Measurements from ENCODE around the gene TMEM72. TPM values are rescaled to one million over a fixed set of nuclear protein-coding genes. Genes with fewer than 3 reads are reported as not detected.

The TMEM72 gene
- total and polyA plus RNA-seq, 2 of the 13 experiments (the other 11 are each of a cell fraction or from before 2014, with no cell fraction given) = 0.04 TPM; not detected in 1

DNA sequence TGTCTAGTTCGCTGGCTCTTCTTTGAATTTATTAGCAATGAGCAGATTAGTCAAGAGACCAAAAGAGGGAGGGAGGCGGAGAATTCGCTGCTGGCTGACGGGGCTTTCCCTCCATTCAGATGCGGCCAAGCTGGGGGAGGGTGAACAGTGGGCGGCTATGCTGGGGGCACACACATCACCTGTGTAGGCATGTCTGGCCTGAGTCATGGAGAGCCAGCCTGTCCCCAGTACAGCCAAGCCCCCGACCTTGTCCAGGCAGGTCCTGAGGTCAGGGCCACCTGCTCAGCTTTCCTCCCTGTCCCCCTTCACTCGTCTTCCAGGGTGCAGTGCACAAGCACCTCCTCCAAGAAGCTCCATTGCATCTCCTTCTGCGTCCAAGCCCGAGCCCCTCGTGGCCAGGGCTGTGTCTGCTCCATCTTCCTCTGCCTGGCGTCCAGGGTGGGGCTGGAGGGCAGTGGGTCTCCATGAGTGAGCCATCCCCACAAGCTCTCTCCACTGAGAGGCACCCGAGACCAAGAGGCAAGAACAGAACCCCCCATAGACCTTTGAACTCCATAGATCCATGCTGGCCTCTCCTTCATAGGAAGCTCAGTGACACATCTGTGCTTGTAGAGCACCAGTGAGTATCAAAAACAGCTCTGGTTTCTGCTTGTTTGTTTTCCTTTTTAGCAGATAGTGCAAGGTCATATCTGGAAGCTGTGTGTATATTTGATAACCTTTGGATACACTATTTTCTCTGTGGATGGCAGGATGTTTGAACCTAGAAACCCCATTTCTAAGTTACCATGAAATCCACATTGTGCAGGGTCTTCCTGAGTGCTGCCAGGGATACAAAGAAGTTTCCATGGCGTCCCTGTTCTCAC lies 69.4 kb downstream of the TMEM72 start (continued):
- TF ChIP-seq, protein P1, sequence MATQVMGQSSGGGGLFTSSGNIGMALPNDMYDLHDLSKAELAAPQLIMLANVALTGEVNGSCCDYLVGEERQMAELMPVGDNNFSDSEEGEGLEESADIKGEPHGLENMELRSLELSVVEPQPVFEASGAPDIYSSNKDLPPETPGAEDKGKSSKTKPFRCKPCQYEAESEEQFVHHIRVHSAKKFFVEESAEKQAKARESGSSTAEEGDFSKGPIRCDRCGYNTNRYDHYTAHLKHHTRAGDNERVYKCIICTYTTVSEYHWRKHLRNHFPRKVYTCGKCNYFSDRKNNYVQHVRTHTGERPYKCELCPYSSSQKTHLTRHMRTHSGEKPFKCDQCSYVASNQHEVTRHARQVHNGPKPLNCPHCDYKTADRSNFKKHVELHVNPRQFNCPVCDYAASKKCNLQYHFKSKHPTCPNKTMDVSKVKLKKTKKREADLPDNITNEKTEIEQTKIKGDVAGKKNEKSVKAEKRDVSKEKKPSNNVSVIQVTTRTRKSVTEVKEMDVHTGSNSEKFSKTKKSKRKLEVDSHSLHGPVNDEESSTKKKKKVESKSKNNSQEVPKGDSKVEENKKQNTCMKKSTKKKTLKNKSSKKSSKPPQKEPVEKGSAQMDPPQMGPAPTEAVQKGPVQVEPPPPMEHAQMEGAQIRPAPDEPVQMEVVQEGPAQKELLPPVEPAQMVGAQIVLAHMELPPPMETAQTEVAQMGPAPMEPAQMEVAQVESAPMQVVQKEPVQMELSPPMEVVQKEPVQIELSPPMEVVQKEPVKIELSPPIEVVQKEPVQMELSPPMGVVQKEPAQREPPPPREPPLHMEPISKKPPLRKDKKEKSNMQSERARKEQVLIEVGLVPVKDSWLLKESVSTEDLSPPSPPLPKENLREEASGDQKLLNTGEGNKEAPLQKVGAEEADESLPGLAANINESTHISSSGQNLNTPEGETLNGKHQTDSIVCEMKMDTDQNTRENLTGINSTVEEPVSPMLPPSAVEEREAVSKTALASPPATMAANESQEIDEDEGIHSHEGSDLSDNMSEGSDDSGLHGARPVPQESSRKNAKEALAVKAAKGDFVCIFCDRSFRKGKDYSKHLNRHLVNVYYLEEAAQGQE (IDR thresholded peaks at IDR 0.05; ENCODE audit: borderline replicate concordance in 1 of 2, low read depth in 1 of 2, low read length in 2 of 2) = peak in 1 of 2 experiments; percentile 35; a peak in 1 of 4 replicates
- no peak for TF ChIP-seq TRIM24 (CRISPR knock-in tag; IDR thresholded peaks at IDR 0.05)
- peak; percentile 82 for TF ChIP-seq PHF21A (CRISPR knock-in tag; IDR thresholded peaks at IDR 0.05)
- no peak for TF ChIP-seq ZBTB21 (CRISPR knock-in tag; IDR thresholded peaks at IDR 0.05)
- TF ChIP-seq GATAD2A (CRISPR knock-in tag; IDR thresholded peaks at IDR 0.05) = peak; percentile 93
- TF ChIP-seq MATR3 (CRISPR knock-in tag; IDR thresholded peaks at IDR 0.05) = no peak
- TF ChIP-seq HES4 (CRISPR knock-in tag; IDR thresholded peaks at IDR 0.05; ENCODE audit: borderline replicate concordance) = no peak
- TF ChIP-seq ZNF878 (CRISPR knock-in tag; IDR thresholded peaks at IDR 0.05) = peak; percentile 66; the same call in 1 of the 2 replicates
- no peak for TF ChIP-seq SMARCC2 (IDR thresholded peaks at IDR 0.05)
- TF ChIP-seq, protein P2, sequence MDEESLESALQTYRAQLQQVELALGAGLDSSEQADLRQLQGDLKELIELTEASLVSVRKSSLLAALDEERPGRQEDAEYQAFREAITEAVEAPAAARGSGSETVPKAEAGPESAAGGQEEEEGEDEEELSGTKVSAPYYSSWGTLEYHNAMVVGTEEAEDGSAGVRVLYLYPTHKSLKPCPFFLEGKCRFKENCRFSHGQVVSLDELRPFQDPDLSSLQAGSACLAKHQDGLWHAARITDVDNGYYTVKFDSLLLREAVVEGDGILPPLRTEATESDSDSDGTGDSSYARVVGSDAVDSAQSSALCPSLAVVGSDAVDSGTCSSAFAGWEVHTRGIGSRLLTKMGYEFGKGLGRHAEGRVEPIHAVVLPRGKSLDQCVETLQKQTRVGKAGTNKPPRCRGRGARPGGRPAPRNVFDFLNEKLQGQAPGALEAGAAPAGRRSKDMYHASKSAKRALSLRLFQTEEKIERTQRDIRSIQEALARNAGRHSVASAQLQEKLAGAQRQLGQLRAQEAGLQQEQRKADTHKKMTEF (CRISPR knock-in tag; IDR thresholded peaks at IDR 0.05) = peak; percentile 93
- TF ChIP-seq ZNF24 (IDR thresholded peaks at IDR 0.05) = no peak
- peak; percentile 73 for TF ChIP-seq TCF7 (IDR thresholded peaks at IDR 0.05; ENCODE audit: low read depth)
- no peak for TF ChIP-seq ZNF746 (CRISPR knock-in tag; IDR thresholded peaks at IDR 0.05)
- TF ChIP-seq, protein P3, sequence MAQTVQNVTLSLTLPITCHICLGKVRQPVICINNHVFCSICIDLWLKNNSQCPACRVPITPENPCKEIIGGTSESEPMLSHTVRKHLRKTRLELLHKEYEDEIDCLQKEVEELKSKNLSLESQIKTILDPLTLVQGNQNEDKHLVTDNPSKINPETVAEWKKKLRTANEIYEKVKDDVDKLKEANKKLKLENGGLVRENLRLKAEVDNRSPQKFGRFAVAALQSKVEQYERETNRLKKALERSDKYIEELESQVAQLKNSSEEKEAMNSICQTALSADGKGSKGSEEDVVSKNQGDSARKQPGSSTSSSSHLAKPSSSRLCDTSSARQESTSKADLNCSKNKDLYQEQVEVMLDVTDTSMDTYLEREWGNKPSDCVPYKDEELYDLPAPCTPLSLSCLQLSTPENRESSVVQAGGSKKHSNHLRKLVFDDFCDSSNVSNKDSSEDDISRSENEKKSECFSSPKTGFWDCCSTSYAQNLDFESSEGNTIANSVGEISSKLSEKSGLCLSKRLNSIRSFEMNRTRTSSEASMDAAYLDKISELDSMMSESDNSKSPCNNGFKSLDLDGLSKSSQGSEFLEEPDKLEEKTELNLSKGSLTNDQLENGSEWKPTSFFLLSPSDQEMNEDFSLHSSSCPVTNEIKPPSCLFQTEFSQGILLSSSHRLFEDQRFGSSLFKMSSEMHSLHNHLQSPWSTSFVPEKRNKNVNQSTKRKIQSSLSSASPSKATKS (CRISPR knock-in tag; IDR thresholded peaks at IDR 0.05) = no peak
- TF ChIP-seq, protein P4, sequence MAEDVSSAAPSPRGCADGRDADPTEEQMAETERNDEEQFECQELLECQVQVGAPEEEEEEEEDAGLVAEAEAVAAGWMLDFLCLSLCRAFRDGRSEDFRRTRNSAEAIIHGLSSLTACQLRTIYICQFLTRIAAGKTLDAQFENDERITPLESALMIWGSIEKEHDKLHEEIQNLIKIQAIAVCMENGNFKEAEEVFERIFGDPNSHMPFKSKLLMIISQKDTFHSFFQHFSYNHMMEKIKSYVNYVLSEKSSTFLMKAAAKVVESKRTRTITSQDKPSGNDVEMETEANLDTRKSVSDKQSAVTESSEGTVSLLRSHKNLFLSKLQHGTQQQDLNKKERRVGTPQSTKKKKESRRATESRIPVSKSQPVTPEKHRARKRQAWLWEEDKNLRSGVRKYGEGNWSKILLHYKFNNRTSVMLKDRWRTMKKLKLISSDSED (CRISPR knock-in tag; IDR thresholded peaks at IDR 0.05) = no peak; the same call in 1 of the 2 replicates
- no peak for TF ChIP-seq MTF1 (CRISPR knock-in tag; IDR thresholded peaks at IDR 0.05)
